ENCODE data around the gene NDNF.

NDNF gene

DNA sequence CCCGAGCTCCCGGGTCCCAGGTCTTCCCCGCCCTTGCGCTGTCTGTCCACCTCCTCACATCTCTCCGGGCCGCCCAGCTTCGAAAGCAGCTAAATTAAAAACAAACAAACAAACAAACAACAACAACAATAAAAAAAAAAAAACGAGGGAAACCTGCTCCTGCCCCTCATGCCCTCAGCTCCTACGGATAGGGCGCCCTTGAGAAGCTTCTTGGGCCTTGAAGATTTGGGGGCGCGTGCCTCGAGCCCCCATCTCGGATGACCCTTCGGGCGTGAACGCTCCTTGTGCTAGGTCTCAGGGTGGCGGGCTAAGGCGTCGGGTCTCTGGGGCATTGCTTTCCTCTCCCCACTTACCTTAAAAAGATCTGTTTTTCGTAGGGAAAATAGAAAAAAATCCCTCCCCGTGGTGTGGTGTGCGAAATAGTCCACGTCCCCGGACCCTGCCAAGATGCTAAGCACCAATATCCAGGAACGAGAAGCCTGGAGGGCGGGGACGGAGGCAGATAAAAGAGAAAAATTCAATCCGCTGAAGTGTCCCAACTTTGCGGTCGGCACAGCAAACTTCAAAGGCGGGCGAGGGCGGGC is 603 bp downstream of the NDNF start (continued):
- TF ChIP-seq ZBTB10 (tag by site-specific recombination; IDR thresholded peaks at IDR 0.05): peak; percentile 73
- peak; percentile 13; the same call in 1 of the 2 replicates for TF ChIP-seq ZBTB8A (tag by site-specific recombination; IDR thresholded peaks at IDR 0.05)
- TF ChIP-seq, protein P1, sequence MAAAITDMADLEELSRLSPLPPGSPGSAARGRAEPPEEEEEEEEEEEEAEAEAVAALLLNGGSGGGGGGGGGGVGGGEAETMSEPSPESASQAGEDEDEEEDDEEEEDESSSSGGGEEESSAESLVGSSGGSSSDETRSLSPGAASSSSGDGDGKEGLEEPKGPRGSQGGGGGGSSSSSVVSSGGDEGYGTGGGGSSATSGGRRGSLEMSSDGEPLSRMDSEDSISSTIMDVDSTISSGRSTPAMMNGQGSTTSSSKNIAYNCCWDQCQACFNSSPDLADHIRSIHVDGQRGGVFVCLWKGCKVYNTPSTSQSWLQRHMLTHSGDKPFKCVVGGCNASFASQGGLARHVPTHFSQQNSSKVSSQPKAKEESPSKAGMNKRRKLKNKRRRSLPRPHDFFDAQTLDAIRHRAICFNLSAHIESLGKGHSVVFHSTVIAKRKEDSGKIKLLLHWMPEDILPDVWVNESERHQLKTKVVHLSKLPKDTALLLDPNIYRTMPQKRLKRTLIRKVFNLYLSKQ (tag by site-specific recombination; IDR thresholded peaks at IDR 0.05; ENCODE audit: borderline replicate concordance): no peak
- TF ChIP-seq EGR2 (tag by site-specific recombination; IDR thresholded peaks at IDR 0.05; ENCODE audit: low read depth): peak; percentile 55
- peak; percentile 48; the same call in 1 of the 2 replicates for TF ChIP-seq PATZ1 (tag by site-specific recombination; IDR thresholded peaks at IDR 0.05)

GRCh38 chr4:121070696-121071639 is 1.4 kb downstream of the NDNF start:
- ChIA-PET CTCF (interaction anchor here (0.6 to 0.7 kb wide), 4 partner anchors 45 to 978 kb away, joined by 3 to 4 read pairs (median 4); no protein-coding TSS in a partner anchor), POLR2A (no interaction called here)
- H3K36me3 ChIP-seq (ENCODE audit: control insufficient read depth in 2 of 2, insufficient read depth in 1 of 2, low read length in 2 of 2): no peaks in the 10 kb centered on the region
- H3K4me1 ChIP-seq (ENCODE audit: control insufficient read depth, insufficient read depth, low read length): no peaks in the 10 kb centered on the region
- peak overlapping the region; percentile 51 for H3K4me3 ChIP-seq (ENCODE audit: low read depth, low read length)
- peak overlapping the region; percentile 62; the same call in 1 of the 2 replicates for H3K27ac ChIP-seq (ENCODE audit: extremely low read depth, low read depth, low read length)
- H3K9me3 ChIP-seq (ENCODE audit: control insufficient read depth, insufficient read depth, low read depth, low read length): no peaks in the 10 kb centered on the region
- TF ChIP-seq ZNF488 (tag by site-specific recombination; IDR thresholded peaks at IDR 0.05) (no peak), ZNF341 (tag by site-specific recombination; IDR thresholded peaks at IDR 0.05; ENCODE audit: low read depth) (peak; percentile 95), SP2 (tag by site-specific recombination; IDR thresholded peaks at IDR 0.05) (peak; percentile 79), ZSCAN5A (tag by site-specific recombination; IDR thresholded peaks at IDR 0.05) (no peak), HIC1 (tag by site-specific recombination; IDR thresholded peaks at IDR 0.05) (0 out of 2 replicates have a peak, but pooled peaks have one; percentile 12), ZNF791 (tag by site-specific recombination; IDR thresholded peaks at IDR 0.05) (no peak), ZNF140 (tag by site-specific recombination; IDR thresholded peaks at IDR 0.05) (no peak), ZNF223 (tag by site-specific recombination; IDR thresholded peaks at IDR 0.05) (no peak)
- TF ChIP-seq, protein P2, sequence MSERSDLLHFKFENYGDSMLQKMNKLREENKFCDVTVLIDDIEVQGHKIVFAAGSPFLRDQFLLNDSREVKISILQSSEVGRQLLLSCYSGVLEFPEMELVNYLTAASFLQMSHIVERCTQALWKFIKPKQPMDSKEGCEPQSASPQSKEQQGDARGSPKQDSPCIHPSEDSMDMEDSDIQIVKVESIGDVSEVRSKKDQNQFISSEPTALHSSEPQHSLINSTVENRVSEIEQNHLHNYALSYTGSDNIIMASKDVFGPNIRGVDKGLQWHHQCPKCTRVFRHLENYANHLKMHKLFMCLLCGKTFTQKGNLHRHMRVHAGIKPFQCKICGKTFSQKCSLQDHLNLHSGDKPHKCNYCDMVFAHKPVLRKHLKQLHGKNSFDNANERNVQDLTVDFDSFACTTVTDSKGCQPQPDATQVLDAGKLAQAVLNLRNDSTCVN (tag by site-specific recombination; optimal IDR thresholded peaks at IDR 0.05): peak; percentile 52
- TF ChIP-seq, protein P3, sequence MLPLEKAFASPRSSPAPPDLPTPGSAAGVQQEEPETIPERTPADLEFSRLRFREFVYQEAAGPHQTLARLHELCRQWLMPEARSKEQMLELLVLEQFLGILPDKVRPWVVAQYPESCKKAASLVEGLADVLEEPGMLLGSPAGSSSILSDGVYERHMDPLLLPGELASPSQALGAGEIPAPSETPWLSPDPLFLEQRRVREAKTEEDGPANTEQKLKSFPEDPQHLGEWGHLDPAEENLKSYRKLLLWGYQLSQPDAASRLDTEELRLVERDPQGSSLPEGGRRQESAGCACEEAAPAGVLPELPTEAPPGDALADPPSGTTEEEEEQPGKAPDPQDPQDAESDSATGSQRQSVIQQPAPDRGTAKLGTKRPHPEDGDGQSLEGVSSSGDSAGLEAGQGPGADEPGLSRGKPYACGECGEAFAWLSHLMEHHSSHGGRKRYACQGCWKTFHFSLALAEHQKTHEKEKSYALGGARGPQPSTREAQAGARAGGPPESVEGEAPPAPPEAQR (tag by site-specific recombination; IDR thresholded peaks at IDR 0.05): no peak

All from HEK293 (cell line).